ENCODE results near the gene PTHLH.

DNA sequence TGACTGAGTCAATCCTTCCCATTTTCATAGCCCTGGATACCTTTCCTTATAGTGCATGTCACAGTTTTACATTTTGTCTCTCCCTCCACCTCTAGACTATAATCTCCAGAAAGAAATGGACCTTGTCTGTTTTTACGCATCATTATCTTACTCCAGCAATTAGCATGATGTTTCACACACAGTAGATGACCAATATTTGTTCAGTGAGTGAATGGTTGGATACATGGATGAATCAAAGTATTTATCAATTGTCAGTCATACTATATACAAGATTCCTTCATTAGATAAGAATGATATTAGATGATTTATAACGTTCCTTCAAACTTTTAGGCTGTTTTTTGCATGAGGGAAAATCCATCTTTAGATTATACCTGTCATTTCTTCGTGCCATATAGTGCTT lies 61.1 kb downstream of the PTHLH start:
- TF ChIP-seq POLR2AphosphoS5 (IDR thresholded peaks at IDR 0.05; ENCODE audit: low read depth, low read length) (no peak), CHD2 (IDR thresholded peaks at IDR 0.05; ENCODE audit: low read length, partially characterized antibody) (no peak), JUND (IDR thresholded peaks at IDR 0.05) (no peak), ELF1 (IDR thresholded peaks at IDR 0.05) (no peak), EZH2phosphoT487 (IDR thresholded peaks at IDR 0.05; ENCODE audit: borderline replicate concordance, low read depth) (no peak), TEAD4 (IDR thresholded peaks at IDR 0.05; ENCODE audit: borderline replicate concordance, insufficient read depth) (no peak), NFIC (IDR thresholded peaks at IDR 0.05; ENCODE audit: borderline replicate concordance) (no peak), RFX5 (IDR thresholded peaks at IDR 0.05; ENCODE audit: low read length) (no peak)
- TF ChIP-seq, protein P1, sequence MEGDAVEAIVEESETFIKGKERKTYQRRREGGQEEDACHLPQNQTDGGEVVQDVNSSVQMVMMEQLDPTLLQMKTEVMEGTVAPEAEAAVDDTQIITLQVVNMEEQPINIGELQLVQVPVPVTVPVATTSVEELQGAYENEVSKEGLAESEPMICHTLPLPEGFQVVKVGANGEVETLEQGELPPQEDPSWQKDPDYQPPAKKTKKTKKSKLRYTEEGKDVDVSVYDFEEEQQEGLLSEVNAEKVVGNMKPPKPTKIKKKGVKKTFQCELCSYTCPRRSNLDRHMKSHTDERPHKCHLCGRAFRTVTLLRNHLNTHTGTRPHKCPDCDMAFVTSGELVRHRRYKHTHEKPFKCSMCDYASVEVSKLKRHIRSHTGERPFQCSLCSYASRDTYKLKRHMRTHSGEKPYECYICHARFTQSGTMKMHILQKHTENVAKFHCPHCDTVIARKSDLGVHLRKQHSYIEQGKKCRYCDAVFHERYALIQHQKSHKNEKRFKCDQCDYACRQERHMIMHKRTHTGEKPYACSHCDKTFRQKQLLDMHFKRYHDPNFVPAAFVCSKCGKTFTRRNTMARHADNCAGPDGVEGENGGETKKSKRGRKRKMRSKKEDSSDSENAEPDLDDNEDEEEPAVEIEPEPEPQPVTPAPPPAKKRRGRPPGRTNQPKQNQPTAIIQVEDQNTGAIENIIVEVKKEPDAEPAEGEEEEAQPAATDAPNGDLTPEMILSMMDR (IDR thresholded peaks at IDR 0.05), result no peak
- TF ChIP-seq, protein P2, sequence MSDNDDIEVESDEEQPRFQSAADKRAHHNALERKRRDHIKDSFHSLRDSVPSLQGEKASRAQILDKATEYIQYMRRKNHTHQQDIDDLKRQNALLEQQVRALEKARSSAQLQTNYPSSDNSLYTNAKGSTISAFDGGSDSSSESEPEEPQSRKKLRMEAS (IDR thresholded peaks at IDR 0.05; ENCODE audit: low read depth), result no peak
- TF ChIP-seq, protein P3, sequence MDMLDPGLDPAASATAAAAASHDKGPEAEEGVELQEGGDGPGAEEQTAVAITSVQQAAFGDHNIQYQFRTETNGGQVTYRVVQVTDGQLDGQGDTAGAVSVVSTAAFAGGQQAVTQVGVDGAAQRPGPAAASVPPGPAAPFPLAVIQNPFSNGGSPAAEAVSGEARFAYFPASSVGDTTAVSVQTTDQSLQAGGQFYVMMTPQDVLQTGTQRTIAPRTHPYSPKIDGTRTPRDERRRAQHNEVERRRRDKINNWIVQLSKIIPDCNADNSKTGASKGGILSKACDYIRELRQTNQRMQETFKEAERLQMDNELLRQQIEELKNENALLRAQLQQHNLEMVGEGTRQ (IDR thresholded peaks at IDR 0.05; ENCODE audit: borderline replicate concordance, low read depth, low read length), result no peak
- TF ChIP-seq, protein P4, sequence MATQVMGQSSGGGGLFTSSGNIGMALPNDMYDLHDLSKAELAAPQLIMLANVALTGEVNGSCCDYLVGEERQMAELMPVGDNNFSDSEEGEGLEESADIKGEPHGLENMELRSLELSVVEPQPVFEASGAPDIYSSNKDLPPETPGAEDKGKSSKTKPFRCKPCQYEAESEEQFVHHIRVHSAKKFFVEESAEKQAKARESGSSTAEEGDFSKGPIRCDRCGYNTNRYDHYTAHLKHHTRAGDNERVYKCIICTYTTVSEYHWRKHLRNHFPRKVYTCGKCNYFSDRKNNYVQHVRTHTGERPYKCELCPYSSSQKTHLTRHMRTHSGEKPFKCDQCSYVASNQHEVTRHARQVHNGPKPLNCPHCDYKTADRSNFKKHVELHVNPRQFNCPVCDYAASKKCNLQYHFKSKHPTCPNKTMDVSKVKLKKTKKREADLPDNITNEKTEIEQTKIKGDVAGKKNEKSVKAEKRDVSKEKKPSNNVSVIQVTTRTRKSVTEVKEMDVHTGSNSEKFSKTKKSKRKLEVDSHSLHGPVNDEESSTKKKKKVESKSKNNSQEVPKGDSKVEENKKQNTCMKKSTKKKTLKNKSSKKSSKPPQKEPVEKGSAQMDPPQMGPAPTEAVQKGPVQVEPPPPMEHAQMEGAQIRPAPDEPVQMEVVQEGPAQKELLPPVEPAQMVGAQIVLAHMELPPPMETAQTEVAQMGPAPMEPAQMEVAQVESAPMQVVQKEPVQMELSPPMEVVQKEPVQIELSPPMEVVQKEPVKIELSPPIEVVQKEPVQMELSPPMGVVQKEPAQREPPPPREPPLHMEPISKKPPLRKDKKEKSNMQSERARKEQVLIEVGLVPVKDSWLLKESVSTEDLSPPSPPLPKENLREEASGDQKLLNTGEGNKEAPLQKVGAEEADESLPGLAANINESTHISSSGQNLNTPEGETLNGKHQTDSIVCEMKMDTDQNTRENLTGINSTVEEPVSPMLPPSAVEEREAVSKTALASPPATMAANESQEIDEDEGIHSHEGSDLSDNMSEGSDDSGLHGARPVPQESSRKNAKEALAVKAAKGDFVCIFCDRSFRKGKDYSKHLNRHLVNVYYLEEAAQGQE (IDR thresholded peaks at IDR 0.05; ENCODE audit: low read depth, low read length), result no peak

Data from SK-N-SH (cell line).